ENCODE measurements around the gene VPS52.

Gene VPS52, protein sequence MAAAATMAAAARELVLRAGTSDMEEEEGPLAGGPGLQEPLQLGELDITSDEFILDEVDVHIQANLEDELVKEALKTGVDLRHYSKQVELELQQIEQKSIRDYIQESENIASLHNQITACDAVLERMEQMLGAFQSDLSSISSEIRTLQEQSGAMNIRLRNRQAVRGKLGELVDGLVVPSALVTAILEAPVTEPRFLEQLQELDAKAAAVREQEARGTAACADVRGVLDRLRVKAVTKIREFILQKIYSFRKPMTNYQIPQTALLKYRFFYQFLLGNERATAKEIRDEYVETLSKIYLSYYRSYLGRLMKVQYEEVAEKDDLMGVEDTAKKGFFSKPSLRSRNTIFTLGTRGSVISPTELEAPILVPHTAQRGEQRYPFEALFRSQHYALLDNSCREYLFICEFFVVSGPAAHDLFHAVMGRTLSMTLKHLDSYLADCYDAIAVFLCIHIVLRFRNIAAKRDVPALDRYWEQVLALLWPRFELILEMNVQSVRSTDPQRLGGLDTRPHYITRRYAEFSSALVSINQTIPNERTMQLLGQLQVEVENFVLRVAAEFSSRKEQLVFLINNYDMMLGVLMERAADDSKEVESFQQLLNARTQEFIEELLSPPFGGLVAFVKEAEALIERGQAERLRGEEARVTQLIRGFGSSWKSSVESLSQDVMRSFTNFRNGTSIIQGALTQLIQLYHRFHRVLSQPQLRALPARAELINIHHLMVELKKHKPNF

DNA sequence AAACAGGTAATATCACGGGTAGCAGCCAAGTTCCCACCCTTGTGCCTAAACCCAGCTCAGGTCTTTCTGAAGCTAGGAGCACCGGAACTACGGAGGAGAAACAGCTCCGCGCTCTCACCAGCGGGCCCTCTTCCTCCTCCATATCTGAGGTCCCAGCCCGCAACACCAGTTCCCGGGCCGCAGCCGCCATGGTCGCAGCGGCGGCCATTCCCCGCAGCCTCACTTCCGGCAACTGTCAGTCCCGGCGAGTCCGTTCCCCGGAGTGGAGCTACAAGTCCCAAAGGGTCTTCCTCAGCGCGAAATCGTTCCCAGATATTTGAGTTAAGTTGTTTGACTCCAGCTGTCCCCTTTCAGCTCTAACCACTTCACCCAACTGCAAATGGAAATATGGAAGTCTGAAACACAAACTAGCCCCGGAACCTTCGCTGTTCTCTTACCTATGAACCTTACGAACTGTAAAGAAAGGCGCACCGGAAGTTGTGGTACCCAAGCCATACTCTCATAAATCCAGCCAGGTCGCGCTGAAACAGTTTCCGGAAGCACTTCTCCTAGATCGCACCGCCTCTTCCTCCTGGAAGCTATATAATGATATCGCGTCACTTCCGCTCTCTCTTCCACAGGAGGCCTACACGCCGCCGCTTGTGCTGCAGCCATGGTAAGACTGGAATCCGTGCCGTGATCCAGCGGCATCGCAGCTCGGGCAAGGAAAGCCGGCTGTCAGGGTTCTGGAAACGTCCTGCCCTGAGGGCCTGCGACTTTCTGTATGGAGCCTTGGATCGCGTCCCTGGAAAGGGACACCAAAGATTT is at the start of gene VPS52, which contains the start of gene RPS18:
Gene VPS52 (minus strand): TSS at position 409 of the 807 bp plus-strand sequence. CDS start 201 bp downstream, at position 208.
Gene RPS18 (plus strand): TSS at position 608 of the 807 bp plus-strand sequence. CDS start 45 bp downstream, at position 653.
- peak; percentile 97 for DNase-seq

DNA sequence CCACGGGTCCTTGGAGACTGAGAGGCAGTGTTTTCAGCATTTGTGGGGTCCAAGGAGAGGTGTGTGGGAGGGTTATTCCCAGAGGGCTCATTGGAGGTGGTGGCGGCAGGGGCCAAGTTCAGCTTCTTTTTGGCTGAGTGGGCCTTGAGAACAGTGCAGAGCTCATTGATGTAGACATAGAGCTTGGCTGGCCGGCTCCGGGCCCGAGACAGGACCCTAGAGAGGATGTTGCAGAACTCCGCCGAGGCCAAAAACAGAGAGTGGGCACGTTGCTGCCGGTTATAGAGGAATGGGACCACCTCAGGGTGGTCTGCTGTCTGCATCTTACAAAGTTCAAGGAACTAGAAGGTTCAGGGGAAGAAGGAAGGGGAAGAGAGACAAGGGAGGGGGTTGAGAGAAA is 49.6 kb upstream of the VPS52 start:
- DNase-seq = no peak

DNA sequence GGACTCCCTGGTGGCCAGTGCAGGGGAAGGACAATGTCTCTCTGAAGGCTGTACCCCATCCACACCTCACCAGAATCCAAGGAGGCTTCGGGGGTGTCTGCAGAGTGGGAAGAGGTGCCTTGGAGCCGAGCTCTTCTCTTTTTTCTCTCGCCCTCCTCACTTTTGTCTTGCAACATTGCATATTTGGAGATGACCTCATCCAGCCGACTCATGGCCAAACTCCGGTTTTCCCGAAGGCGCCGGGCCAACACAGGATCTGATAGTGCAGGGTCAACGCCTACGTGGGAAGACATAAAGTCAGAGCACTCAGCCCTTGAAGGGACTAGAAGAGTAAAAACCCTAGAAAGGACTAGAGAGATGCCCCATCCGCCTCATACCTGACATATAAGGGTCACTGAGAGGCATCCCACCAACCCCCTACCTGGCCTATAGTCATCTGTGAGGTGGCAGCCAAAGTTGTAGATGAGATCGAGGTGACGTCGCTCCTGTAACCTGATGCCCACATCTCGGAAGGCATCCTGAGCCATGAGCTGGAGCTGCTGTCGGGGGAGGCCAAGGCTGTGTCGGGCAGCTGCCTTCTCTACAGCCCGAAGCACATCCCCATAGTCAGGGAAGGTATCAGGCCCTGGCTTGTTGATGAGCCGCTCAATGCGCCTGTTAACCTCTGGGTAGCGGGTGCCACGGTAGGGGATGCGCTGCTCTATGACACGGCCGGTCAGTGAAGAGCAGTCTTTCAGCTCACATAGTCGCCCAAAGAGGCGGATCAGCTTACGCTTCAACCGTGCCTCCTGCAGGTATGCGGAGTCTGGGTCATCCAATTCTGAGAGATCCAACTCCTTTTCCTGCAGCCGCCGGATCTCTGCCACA is 48.9 kb upstream of the VPS52 start:
- DNase-seq = no peak

DNA sequence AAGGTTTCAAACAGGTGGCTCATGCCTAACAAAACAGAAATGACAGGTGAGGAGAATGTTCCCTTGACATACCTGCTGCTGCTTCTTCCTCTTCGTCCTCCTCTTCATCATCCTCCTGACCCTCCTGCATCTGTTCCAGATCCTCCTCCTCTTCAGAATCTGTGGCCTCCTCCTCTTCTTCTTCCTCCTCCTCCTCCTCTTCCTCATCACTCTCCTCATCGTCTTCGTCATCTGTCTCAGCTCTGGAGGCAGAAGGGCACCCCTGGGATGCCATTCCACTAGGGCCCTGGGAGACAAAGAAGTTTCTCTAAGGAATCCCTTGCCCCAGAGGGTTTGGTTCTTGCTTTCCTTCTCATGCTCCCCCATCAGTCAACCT is 48.3 kb upstream of the VPS52 start:
- DNase-seq = no peak

DNA sequence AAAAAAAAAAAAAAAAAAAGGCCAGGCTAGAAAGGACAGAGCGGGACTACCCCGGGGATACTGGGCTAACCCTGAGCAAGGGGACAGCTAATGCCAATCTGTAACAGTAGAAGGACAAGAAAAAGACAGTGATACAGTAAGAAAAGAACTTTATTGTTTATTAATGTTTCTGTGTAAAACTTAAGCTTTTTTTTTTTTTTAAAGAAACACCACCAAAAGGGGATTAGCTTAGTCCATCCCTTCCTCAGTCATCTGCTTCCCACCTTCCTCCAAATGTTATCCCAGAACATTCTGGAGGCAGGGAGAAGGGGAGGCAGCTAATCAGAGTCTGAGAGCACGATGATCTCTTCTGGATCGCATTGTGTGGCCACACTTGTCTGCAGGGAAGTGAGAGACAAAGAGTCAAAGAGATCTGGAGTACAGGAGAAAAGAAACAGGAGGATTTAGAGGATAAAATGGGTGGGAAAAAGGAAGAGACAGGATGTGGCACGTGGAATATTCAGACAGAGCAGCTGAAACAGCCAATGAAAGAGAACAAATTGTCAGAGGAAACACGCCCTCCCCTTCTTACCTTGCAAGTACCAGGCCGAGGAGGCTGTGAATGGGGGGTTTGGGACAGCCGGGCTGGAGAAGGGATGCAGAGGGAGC is 46.9 kb upstream of the VPS52 start:
- DNase-seq = no peak

DNA sequence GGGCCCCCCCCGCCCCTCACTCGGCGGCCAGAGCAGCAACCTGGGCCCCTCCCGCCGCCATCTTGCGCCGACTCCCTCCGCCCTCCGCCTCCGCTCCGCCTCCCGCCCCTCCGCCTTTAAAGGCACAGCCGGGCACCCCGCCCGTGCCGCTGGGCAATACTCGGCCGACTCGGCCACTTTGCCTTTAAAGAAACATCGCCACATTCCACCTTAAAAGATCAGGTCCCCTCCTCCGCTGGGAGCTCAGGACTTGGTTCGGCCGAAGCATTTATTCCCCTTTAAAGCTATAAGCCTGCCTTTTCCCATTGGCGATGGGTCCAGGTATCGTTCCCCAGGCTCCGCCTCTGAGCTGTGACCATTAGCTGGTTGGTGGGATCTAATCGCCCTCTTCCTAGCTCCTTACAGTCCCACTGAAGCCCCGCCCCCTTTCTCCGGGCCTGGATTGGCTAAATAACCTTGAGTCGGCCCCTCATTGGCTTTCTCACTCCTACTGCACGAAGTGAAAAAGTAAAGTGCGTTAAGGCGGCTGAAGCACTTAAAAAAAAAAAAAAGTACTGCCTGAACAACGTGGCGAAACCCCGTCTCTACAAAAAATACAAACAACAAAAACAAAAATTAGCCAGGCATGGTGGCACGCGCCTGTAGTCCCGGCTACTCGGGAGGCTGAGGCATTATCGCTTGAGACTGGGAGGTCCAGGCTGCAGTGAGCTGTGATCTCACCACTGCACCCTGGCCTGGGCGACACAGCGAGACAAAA is 46.2 kb upstream of the VPS52 start, which contains the start of gene ZBTB22:
Gene ZBTB22 (minus strand): TSS at position 76 of the 757 bp plus-strand sequence. CDS start 828 bp downstream, outside the sequence.
- DNase-seq = peak; percentile 97

DNA sequence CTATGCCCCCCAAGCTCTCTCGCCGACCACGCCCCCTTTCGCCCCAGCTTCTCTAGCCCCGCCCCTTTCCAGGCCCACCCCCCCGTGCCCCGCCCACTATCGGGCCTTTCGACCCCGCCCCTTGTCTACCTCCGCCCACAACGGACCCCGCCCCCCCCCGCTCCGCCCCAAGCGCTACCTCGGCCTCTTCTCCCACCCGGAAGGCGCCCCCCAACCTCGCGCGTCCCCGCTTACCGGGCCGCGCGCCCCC is 45.7 kb upstream of the VPS52 start:
- DNase-seq = peak; percentile 50

DNA sequence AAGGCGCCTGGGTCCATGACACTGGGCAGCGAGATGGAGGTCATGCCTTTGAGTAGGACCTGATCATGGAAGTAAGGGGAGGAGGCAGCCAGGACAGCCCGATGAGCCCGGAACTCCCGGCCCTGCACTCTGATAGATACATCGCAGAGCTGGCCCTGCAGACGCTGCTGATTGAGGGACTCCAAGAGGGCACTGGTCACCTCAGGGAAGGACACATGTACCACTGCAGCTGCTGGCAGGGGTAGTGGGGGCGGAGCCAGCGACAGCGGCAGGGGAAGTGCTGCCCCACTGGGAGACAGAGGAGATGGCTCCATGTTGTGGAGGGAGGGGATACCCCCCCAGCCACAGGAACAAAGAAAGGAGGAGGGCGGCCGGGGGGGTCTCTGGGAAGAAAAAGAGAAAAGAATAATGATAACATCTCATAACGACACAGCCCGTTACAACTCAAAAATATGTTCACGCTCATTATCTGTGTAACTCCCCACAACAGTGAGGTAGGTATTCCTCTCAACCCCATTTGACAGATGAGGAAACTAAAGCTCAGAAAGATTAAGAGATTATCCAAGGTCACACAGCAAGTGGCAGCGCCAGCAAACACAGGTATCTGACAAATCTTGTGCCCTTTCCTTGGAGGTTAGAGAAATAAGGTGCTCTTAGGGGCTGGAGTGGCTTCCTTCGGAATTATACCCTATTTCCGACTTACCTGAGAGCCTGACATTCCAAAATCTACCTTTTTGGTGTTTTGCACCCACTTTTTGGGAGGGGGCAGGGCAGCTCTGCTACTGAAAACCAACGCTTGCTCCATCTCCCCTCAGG is 45.1 kb upstream of the VPS52 start:
- DNase-seq = no peak

DNA sequence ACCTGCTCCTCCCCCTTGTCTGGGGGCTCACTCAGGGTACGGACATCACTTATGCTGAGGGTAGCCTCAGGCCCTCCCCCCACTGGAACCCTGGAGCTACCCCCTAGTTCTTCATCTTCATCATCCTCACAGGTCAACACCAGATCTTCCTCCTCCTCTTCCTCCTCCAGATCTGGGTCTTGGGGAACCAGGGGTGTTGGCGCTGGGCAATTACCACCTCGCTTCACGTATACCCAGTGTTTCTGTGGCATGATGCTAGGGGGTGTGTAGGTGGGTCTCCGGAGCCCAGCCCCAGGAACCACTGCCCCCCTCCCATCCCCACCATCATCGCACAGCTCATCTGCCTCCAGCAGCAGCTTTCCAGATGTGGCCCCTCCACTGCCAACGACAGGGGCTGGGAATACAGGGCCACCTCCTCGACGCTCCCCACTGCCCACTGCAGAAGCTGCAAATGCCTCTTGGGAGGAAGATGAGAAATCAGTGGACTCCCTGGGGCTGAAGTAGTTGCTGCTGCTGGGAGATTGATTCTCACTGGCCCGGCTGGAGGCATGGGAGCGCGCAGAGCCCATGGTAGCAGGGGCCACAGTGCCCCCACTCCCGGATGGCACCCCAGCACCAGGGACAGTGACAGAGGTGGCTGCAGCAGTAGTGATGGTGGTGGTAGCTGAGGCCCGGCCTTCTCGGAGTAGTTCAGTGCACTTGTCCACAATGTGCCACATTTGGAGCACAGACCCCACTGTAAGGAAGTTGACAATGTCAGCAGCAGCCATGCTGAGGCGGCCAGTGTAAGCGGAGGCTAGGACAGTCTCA is 44.3 kb upstream of the VPS52 start:
- DNase-seq = no peak

DNA sequence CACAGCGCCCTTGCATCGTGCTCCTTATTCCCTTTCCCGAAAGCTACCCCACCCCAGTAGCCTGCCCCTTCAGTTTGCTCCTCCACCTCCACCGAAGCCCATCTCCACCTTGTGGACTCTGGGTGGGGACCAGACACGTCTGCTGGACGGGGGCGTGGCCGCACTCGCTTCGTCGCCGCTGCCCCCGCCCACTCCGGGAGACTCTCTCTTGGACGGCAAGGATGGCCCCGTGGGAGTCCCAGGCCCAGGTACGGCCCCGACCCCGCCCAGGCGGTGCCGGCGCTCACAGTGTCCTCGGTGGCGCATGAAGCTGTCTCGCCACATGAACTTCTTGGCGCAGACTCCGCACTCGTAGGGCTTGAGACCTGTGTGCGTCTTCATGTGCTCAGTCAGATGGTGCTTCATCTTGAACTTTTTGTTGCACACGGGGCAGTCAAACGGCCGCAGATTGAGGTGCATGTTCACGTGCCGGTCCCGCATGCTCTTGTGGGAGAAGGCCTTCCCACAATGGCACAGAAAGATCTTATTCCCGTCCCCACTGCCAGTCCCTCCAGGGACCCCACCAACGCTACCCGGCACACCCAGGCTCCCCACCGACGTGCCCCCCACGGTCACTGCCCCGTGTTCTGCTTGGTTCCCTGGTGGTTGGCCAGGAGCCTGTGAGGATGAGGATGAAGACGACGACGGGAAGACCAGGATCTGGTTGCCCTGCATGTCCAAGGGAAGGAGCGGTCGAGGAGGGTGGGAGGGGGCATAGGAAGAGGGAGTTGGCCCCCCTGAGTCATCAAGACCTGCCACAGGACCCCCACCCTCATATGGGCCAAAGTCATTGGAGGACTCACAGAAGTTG is 43.5 kb upstream of the VPS52 start:
- no peak for DNase-seq

DNA sequence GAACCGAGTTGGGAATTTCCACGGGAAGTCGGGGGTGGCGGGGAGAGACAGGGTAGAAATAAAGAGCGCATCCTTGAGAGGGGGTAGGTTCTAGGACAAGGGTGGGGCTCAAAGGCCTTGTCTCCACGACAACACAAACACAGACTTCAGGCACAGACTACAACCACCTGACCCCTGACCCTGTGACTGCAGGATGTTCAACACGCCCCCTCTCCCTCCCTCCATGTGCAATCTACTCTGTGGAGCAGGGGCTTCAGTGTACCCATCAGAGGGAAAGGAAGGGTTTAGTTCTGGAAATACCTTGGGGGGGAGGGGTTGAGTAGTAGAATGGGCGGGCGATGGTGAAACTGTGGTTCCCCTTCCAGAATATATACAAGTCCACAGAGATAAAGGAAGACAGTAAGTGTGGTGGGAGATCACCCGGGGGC is 42.9 kb upstream of the VPS52 start:
- DNase-seq = peak; percentile 22

DNA sequence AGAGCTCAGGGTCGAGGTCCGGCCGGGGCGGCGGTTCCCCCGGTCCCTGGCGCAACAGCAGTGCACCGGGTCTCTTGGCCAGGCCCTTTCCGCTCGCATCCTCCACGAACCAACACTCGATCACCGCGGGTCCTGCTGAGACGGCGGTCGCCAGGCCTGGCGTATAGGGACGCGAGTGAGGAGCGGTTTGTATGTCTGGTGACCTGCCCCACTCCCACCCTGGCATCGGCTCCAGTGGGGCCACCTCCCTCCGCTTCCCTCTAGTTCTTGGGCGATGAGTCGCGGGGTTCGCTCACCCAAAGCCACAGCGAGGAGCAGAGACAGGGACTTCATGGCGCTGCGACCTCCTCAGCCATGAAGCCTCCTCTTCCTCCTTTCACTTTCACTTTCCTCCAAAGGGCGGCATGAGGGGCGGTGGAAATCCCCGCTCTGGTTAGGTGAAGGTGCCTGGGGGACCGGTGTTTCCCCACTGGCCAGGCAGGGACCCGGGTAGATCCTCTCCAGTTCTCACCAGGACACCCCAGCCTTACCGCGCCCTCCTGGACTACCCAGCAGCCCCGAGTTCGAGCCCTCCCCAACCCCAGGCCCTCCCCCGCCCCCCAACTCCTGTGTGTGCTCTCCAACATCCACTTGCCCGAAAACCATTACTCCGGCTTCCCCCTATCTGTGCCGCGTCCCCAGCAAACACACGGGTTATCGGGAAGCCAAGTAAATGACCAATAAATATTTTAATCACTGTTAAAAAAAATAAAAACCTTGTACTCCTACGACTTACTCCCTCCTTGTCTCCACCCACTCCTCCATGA is 42.2 kb upstream of the VPS52 start, which contains the start of gene TAPBP:
Gene TAPBP (minus strand): TSS at position 370 of the 806 bp plus-strand sequence. CDS start 37 bp downstream, at position 333.
- DNase-seq = peak; percentile 65

DNA sequence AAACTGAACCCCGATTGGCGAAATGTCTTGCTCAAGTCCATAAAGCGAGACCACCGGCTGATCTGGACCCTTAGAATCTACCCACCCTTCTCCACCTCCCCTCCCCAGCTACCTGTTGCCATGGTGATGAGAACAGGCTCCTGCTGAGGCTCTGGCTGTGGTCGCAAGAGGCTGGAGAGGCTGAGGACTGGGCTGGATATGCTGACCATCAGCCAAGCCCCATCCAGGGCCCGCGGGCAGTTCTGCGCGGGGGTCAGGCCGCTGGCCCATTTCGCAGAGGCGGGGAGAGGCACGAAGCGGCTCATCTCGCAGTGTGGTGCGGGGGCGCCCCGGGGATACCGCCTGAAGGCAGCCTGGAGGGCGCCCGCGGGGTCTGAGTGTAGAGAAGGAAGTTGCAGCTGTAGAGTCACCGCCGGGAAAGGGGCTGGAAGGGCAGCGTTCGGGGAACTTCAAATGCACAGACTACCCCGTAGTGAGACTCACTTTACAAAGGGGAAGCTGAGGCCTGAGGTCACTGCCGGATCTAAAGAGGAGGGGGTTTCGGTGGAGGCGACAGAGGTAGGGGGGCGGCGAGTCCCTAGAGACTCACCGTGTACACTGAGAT is 41.5 kb upstream of the VPS52 start:
- peak; percentile 65 for DNase-seq

DNA sequence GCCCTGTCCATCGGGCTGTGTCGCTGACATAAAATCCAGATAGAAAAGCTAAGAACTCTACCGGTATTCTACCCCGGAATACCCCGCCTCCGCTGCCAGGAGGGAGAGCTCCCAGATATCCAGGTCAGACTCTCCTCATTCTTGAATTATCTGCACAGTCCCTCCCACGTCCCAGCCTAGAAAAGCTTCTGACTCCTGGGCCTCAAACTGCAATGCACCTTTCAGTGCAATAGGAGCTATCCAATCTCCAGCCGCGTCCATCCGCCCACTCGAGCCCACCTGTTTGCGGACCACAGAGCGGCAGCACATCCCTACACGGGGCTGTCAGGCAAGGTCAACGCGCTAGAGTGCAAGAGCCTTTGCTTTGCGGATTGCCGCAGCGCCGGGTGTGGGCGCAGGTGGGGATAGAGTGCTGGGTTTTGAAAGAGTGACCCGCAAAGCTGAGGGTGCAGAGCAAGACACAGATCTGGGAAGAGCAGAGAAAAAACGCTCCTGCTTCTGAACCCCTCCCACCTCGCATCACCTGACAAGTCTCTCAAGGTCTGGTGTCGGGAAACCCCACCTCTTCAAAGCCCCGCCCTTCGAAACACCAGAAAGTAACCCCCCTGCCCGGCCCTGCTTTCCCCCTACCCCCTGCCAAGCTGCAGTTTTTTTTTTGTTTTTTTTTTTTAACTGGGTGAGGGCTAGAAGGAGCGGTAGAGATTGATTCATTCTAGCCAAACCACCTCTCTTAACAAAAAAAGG is 40.9 kb upstream of the VPS52 start:
- DNase-seq = peak; percentile 14

DNA sequence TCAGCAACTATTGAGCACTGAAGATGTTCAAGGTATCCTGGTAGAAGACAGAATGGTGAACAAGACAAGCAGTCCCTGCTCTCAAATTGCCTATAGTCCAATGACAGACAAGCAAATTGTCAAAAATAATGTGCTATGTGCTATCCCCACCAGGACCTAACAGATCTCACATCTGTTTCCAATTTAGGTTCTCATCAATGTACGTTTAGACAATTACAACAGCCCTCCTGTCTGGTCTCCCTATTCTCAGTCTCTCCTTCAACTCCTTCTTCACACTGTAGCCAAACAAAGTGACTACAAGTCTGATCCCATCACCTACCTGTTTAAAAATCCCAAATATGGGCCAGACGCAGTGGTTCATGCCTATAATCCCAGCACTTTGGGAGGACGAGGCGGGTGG is 34.7 kb upstream of the VPS52 start:
- DNase-seq = no peak

DNA sequence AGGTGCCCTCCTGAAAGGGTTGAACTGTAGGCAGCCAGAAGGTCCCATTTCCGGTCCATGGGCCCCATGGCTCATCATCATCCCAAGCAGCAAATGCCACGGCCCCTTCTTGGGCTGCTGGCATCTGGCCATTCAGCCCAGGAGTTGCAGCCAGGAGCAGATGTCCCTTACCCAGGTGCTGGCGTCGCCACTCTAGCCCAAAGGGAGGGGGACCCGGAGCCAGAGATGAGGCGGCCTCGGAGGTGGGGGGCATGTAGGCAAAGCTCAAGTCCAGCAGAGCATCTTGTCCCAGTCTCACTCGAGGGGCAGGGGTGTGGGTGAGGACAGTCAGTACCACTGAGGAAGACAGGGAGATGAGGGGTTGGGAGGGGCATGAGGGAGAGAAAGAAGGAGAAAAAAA is 33.4 kb upstream of the VPS52 start:
- no peak for DNase-seq

Data from KG1 (cell line).